ENCODE measurements around the gene ATP8A2. TPM values are rescaled to one million over a fixed set of nuclear protein-coding genes. Genes with fewer than 3 reads are reported as not detected.
A peak's percentile ranks its signal among the peaks of the same experiment; 100 is the strongest.

The ATP8A2 gene
- polyA plus RNA-seq, 1 donor from 2014 or later, result 11.9 TPM

DNA sequence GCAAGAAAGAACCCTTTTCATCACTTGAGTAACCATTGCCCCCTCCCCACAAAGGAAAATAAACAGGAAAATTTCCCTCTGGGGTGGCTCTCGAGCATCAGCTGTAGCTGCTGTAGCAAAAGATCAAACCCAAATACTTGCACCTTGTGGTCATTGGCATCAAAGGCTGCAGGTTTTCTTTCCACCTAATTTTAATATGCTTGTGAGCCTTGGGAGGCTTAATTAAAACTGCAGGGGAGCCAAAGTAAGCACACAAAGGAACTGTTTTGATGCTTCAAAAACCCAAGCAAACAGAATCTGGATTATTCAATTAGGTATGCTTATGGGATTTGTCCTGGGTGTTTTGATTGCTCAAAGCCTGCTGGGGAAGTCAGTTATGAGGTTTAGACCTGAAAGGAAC lies 560.6 kb downstream of the ATP8A2 start:
- Histone ChIP-seq H2AFZ (ENCODE audit: low read depth, low read length) (no peak overlapping the region), H3K4me3 (ENCODE audit: low read length) (no peak overlapping the region)
- TF ChIP-seq, protein P1, sequence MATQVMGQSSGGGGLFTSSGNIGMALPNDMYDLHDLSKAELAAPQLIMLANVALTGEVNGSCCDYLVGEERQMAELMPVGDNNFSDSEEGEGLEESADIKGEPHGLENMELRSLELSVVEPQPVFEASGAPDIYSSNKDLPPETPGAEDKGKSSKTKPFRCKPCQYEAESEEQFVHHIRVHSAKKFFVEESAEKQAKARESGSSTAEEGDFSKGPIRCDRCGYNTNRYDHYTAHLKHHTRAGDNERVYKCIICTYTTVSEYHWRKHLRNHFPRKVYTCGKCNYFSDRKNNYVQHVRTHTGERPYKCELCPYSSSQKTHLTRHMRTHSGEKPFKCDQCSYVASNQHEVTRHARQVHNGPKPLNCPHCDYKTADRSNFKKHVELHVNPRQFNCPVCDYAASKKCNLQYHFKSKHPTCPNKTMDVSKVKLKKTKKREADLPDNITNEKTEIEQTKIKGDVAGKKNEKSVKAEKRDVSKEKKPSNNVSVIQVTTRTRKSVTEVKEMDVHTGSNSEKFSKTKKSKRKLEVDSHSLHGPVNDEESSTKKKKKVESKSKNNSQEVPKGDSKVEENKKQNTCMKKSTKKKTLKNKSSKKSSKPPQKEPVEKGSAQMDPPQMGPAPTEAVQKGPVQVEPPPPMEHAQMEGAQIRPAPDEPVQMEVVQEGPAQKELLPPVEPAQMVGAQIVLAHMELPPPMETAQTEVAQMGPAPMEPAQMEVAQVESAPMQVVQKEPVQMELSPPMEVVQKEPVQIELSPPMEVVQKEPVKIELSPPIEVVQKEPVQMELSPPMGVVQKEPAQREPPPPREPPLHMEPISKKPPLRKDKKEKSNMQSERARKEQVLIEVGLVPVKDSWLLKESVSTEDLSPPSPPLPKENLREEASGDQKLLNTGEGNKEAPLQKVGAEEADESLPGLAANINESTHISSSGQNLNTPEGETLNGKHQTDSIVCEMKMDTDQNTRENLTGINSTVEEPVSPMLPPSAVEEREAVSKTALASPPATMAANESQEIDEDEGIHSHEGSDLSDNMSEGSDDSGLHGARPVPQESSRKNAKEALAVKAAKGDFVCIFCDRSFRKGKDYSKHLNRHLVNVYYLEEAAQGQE (IDR thresholded peaks at IDR 0.05; ENCODE audit: borderline replicate concordance), result no peak
- no peak for TF ChIP-seq SMC3 (conservative IDR thresholded peaks at IDR 0.05; ENCODE audit: poor library complexity)
- no peak for TF ChIP-seq EP300 (conservative IDR thresholded peaks at IDR 0.05; ENCODE audit: poor library complexity, severe bottlenecking)
- TF ChIP-seq EZH2 (IDR thresholded peaks at IDR 0.05; ENCODE audit: borderline replicate concordance, insufficient read depth, low read length, poor library complexity, severe bottlenecking), result no peak
- TF ChIP-seq POLR2AphosphoS5 (IDR thresholded peaks at IDR 0.05), result no peak
- no peak for TF ChIP-seq RAD21 (conservative IDR thresholded peaks at IDR 0.05)
- no peak for TF ChIP-seq CTCF (IDR thresholded peaks at IDR 0.05; ENCODE audit: poor library complexity, severe bottlenecking)
- TF ChIP-seq TAF1 (IDR thresholded peaks at IDR 0.05; ENCODE audit: low read depth), result no peak

GRCh38 chr13:25933520-25933919 lies 561.7 kb downstream of the ATP8A2 start:
- Histone ChIP-seq H3K9me3 (ENCODE audit: low read length) (no peaks in the 10 kb centered on the region), H3K4me3 (ENCODE audit: low read length) (no peak overlapping the region), H3F3A (ENCODE audit: insufficient read depth, low read length, poor library complexity, severe bottlenecking) (no peaks in the 10 kb centered on the region), H3K4me2 (ENCODE audit: low read length) (peak overlapping the region; percentile 21), H3K79me2 (replicated peaks; ENCODE audit: insufficient read depth, low read length) (no peaks in the 10 kb centered on the region), H3K27me3 (ENCODE audit: insufficient read depth, low read depth, low read length) (no peaks in the 10 kb centered on the region), H3K9ac (ENCODE audit: low read length) (peak overlapping the region; percentile 32), H3K36me3 (ENCODE audit: insufficient read depth, low read length) (no peaks in the 10 kb centered on the region), H4K20me1 (ENCODE audit: insufficient read depth) (no peaks in the 10 kb centered on the region), H3K27ac (ENCODE audit: low read length) (peak overlapping the region; percentile 65), H3K9me2 (ENCODE audit: insufficient read depth, low read length) (no peaks in the 10 kb centered on the region), H2AFZ (ENCODE audit: low read depth, low read length) (no peak overlapping the region)
- TF ChIP-seq RAD21 (conservative IDR thresholded peaks at IDR 0.05), result no peak
- no peak for TF ChIP-seq SMC3 (conservative IDR thresholded peaks at IDR 0.05; ENCODE audit: poor library complexity)
- no peak for TF ChIP-seq EZH2 (IDR thresholded peaks at IDR 0.05; ENCODE audit: borderline replicate concordance, insufficient read depth, low read length, poor library complexity, severe bottlenecking)
- no peak for TF ChIP-seq CTCF (IDR thresholded peaks at IDR 0.05; ENCODE audit: poor library complexity, severe bottlenecking)
- TF ChIP-seq, protein P1 (IDR thresholded peaks at IDR 0.05; ENCODE audit: borderline replicate concordance), result no peak

More for the DNA sequence above, 560.6 kb downstream of the ATP8A2 start:
- no peaks in the 10 kb centered on the region for H3K27me3 ChIP-seq (ENCODE audit: insufficient read depth, low read depth, low read length)
- no peaks in the 10 kb centered on the region for H4K20me1 ChIP-seq (ENCODE audit: insufficient read depth)
- no peaks in the 10 kb centered on the region for H3K36me3 ChIP-seq (ENCODE audit: insufficient read depth, low read length)
- no peaks in the 10 kb centered on the region for H3K79me2 ChIP-seq (replicated peaks; ENCODE audit: insufficient read depth, low read length)
- no peak overlapping the region for H3K27ac ChIP-seq (ENCODE audit: low read length)
- H3K4me2 ChIP-seq (ENCODE audit: low read length), result no peak overlapping the region
- H3K9ac ChIP-seq (ENCODE audit: low read length), result no peak overlapping the region
- no peaks in the 10 kb centered on the region for H3F3A ChIP-seq (ENCODE audit: insufficient read depth, low read length, poor library complexity, severe bottlenecking)
- H3K9me3 ChIP-seq (ENCODE audit: low read length), result no peaks in the 10 kb centered on the region
- no peaks in the 10 kb centered on the region for H3K9me2 ChIP-seq (ENCODE audit: insufficient read depth, low read length)
